Brain microvascular endothelial cell (primary cell): ENCODE measurements around the gene CYB5R4.

ENCODE experiments used
- DNase-seq: peaks from one replicate; pipeline ENCODE4 v3.0.0-alpha.2; 2020
- H3K27ac ChIP-seq: fragments of 250-450 bp; sonication (Bioruptor Pico); 2 replicates; pipeline ENCODE4 v1.5.1; 2020; ENCODE audit warnings: mild to moderate bottlenecking, moderate library complexity
- H3K27me3 ChIP-seq: fragments of 250-450 bp; sonication (Bioruptor Pico); replicated peaks from 2 replicates; pipeline ENCODE4 v1.5.1; 2020; ENCODE audit warnings: mild to moderate bottlenecking
- H3K36me3 ChIP-seq: fragments of 250-450 bp; sonication (Bioruptor Pico); replicated peaks from 2 replicates; pipeline ENCODE4 v1.5.1; 2020; ENCODE audit warnings: mild to moderate bottlenecking
- H3K4me3 ChIP-seq: 2 replicates; pipeline ENCODE4 v1.5.1; 2011; ENCODE audit warnings: low read depth, mild to moderate bottlenecking, control low read depth, low read length, moderate library complexity
- CTCF ChIP-seq: IDR thresholded peaks from 2 replicates; pipeline ENCODE4 v1.5.1; 2011; ENCODE audit warnings: low read depth, mild to moderate bottlenecking, moderate library complexity, low read length, control low read depth, inconsistent platforms; ENCODE audit errors: missing control alignments
- in situ Hi-C: cut with HindIII; loops from 2 replicates; pipeline ENCODE4 v1.10.0; 2017; ENCODE audit warnings: low sequenced_read_pairs, low pct_ligation_motif_present

The CYB5R4 gene

DNA sequence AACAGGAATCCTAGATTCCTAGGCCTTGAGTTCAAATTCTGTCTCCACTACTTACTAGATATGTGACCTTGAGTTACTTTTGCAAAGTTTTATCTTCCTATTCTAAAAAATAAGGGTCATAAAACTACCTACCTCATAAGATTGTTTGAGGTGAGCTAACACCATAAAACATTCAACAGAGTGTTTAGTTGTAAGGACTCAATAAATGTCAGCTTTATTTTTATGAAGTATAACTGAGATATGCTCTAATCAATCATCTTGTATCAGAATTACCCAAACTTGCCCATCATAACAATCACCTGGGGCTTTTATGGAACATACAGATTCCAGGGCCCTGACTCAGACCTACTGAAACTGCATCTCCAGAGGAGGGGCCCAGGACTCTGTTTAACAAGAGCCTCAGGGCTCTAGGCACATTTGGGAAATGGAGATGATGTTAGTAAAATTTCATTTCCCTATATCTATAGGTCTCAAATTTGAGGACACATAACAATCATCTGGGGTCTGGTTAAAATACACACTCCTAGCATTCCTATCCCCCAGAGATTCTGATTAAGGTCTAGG is 138.6 kb downstream of the CYB5R4 start:
- no peak for DNase-seq
- in situ Hi-C loops: no loop called here
- TF ChIP-seq CTCF: no peak
- H3K27me3 ChIP-seq: no peaks in the 10 kb centered on the region
- no peaks in the 10 kb centered on the region for H3K36me3 ChIP-seq
- no peak overlapping the region for H3K4me3 ChIP-seq
- H3K27ac ChIP-seq: no peak overlapping the region

- Histone ChIP-seq H3K27ac (no peak overlapping the region), H3K36me3 (no peaks in the 10 kb centered on the region), H3K27me3 (no peaks in the 10 kb centered on the region), H3K4me3 (no peak overlapping the region)
- in situ Hi-C loops: no loop called here
- no peak for TF ChIP-seq CTCF
- no peak for DNase-seq
Measured at GRCh38 chr6:84001119-84001518, 141.6 kb downstream of the CYB5R4 start.

DNA sequence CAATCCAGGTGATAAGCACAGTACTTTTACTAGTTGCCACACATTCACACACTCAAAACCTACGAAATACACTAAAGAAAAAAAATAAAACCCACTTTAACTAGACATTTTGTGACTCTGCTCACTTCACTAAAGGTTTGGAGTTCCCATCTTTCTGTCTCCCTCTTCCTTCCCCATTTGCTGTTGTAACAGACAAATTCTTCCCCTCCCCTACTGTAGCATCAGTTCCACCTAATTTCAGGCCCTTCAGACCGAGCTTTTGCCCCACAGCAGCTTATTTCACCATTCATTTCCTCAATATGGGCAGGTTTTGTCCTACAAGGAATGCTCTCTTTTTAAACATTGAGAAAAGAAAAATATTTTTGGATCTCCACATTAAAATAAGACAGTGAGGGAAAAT is 142.7 kb downstream of the CYB5R4 start:
- H3K4me3 ChIP-seq: no peak overlapping the region
- DNase-seq: no peak
- H3K27ac ChIP-seq: no peak overlapping the region
- no peak for TF ChIP-seq CTCF
- no peaks in the 10 kb centered on the region for H3K27me3 ChIP-seq
- no peaks in the 10 kb centered on the region for H3K36me3 ChIP-seq
- in situ Hi-C loops: no loop called here

GRCh38 chr6:84003131-84003530 is 143.6 kb downstream of the CYB5R4 start:
- Histone ChIP-seq H3K36me3 (no peaks in the 10 kb centered on the region), H3K4me3 (no peak overlapping the region), H3K27me3 (no peaks in the 10 kb centered on the region), H3K27ac (no peak overlapping the region)
- no peak for TF ChIP-seq CTCF
- DNase-seq: no peak
- in situ Hi-C loops: no loop called here

DNA sequence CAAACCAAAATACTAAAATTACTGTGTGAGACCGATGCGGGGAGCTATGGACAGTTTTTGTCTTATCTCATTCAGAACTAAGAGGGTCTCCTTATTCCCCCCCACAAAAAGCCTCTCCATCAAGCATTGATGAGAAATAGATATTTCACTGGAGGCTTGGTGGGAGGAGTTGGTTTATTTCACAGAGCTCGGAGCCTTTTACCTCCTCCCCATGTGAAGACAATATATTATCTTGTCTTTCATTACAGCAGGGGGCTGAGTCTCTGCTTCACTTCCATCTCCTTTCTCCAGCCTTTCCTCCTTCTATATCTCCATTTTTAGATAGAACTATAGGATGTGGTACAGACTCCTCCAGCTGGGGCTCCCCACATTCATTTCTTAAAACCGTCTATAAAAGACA is 144.2 kb downstream of the CYB5R4 start:
- no peak for TF ChIP-seq CTCF
- in situ Hi-C loops: no loop called here
- Histone ChIP-seq H3K36me3 (no peaks in the 10 kb centered on the region), H3K27ac (no peak overlapping the region), H3K4me3 (no peak overlapping the region), H3K27me3 (no peaks in the 10 kb centered on the region)
- DNase-seq: no peak

DNA sequence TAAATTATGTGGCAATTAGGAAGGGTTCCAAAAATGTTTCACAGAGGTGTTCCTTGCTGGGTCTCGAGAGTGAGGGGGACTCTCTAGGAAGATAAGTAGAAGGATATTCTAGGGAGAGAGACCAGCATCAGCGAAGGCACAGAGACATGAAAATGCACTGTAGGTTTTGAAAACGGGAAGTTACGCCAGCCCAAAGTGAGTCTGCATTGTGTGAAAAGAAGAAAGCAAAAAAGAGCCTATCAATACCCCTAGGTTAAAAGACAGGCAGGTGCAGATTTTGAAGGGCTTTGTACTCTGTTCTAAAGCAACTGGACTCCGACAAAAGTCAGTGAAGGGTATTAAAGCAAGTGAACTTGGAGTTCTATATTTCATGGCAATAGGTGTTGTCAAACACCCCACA is 148.4 kb downstream of the CYB5R4 start:
- TF ChIP-seq CTCF: no peak
- in situ Hi-C loops: no loop called here
- H3K36me3 ChIP-seq: no peaks in the 10 kb centered on the region
- no peaks in the 10 kb centered on the region for H3K27me3 ChIP-seq
- no peak for DNase-seq
- H3K4me3 ChIP-seq: no peak overlapping the region
- H3K27ac ChIP-seq: no peak overlapping the region
